Stimulated activated CD8-positive, alpha-beta memory T cell treated with anti-CD3 and anti-CD28 coated beads, Interleukin-4, amount 100 ng/mL, for 1 hour (primary cell): Measurements from ENCODE around the gene PTPN14.

Experiments used
- DNase-seq, 2 donors: peaks; one replicate each; pipeline ENCODE4 v3.0.0-alpha.2; 2020; ENCODE audit warnings: low read depth in 2 of 2, low spot score in 1 of 2

PTPN14 gene

DNA sequence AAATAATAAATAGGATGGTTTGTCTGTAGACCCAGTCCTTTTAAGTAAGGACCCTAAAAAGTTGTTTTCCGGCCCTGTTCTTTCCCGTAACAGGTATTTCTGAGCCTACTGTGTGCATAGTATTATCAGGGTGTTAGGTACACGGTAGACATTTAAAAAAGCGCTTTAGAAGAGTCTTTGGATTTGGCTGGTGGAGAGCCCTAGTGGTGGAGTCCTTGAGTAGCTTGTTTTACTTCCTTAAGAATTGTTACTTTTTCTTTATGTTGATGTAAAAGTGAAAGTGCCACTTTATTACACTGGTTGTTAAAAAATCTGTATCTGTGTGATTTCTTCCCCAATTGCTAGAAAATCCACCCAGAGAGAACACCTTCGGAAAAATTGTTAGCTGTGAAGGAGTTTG lies 233.7 kb downstream of the PTPN14 start:
- DNase-seq, result no peak

- no peak for DNase-seq
Observed at GRCh38 chr1:214317300-214317699, 234.1 kb downstream of the PTPN14 start.

GRCh38 chr1:214316593-214316992 lies 234.8 kb downstream of the PTPN14 start:
- DNase-seq, result no peak

- DNase-seq, result no peak
Observed at GRCh38 chr1:214314178-214314843, 237.1 kb downstream of the PTPN14 start.

DNA sequence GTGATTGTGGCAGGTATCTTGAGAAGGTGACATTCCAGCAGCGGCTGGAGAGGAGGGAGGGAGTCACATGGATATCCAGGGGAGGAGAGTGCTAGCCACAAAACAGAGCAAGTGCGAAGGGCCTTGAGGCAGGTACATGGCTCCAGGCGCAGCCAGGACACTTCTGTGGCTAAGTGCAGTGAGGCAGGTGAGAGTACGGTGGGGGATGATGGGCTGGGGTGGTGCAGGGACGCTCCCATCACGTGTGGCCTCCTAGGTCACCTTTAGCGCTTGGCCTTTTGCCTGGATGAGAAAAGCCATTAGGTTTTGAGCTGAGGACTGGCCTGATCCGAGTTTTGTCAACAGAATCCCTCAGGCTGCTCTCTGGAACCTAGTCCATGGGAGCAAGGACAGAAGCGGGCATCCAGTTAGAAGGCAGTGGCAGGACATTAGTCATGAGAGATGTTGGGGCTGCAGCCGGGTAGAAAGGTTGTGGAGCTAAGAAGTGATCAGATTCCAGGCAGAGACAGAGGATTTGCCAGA lies 238.8 kb downstream of the PTPN14 start:
- DNase-seq, result no peak

DNA sequence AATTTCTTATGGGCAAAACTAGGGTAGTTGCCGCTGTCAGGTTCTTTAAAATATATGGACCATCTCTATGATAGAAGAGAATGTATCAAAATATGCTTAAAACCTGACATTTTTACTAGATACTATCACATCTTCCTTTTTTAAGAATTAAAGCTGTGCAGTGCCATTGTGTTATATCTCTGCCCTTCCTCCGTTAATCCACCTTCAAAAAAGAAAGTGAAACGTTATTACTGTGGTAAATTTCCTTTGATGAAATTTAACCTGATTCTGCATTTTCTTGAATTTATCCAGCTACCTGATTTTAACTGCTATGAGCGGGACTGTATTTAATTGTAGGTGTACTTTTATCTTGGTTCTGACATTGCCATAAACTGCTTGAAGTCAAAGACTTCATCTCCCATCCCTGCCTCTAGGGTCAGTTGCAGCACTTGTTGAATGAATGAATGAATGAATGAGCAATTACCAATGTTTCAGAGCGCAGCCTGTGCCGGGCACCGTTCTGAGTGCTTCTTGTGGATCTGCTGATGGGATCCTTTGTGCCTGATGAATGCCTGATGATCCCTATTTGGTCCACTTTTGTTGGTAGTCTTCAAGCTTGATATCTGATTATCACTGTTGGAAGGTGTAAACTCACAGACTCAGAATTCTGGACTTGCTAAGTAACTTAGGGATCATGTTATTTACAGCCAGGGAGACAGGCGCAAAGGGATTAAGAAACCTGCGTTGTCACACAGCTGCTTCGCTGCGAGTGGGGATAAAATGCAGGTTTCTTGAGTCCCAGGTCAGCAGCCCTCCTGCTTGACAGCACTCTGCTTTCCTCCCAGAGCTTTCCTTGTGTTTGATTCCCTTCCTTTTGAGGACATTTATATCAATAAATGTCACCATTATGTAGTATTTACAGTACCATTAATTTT lies 240.4 kb downstream of the PTPN14 start:
- no peak for DNase-seq

- no peak for DNase-seq
Observed at GRCh38 chr1:214310010-214310409, 241.4 kb downstream of the PTPN14 start.

GRCh38 chr1:214306269-214306668 lies 245.1 kb downstream of the PTPN14 start:
- DNase-seq, result no peak

DNA sequence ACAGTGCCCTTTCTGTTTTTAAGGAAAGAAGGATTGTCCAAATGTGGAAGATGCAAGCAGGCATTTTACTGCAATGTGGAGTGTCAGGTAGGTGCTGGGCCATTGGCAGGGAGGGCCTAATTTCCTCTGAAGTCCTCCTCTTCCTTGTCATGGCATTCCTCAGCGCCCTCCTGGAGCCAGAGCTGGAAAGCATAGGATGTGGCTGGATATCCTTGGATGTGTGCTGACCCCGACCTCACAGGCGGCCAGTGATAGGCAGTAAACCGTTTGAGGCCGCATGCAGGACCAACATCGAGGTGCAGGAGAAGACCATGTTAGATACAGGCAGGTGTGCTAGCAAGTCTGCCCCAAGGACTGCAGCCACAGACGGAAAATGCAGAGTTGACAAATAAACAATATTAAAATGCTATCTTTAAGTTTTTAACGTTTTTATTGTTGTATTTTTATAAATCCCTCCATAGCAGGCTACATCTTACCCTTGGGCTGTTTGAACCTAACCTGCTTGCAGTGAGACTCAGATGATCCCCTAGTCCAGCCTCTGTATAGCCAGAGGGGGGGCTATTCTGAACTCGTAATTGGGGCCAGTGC lies 246.1 kb downstream of the PTPN14 start:
- DNase-seq, result no peak

- DNase-seq, result no peak
Observed at GRCh38 chr1:214303141-214303930, 248.1 kb downstream of the PTPN14 start.

DNA sequence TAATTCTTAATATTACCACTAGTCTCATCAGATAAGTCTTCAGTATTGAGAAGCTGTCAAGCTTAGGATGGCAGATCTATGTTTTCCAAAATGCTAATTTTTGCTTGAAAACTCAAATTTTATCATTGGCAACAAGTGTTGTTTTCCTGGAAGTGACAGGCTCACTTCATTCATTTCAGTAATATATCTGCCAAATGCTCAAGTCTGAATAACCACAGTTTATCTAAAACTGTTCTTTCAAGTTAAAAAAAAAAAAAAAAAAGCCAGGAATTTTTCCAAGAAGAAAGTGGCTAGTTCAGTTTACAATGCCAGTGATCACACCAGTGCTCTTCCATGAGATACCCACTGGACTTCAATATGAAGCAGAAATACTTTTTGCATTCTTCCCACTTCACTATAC lies 249.9 kb downstream of the PTPN14 start:
- DNase-seq, result no peak

- no peak for DNase-seq
Observed at GRCh38 chr1:214300149-214300780, 251.1 kb downstream of the PTPN14 start.
